GM23248 (cell line): ENCODE data around the gene EIF1AD.

Source experiments
- EZH2 ChIP-seq: fragments of 200-600 bp; sonication (generic); IDR thresholded peaks from 2 replicates; pipeline ENCODE4 v1.6.1; 2018; ENCODE audit warnings: antibody characterized with exemption, mild to moderate bottlenecking; ENCODE audit not compliant: insufficient read depth, poor library complexity, severe bottlenecking
- EZH2phosphoT487 ChIP-seq: fragments of 200-600 bp; sonication (generic); IDR thresholded peaks from 2 replicates; pipeline ENCODE4 v1.6.1; 2018; ENCODE audit warnings: antibody characterized with exemption, moderate library complexity, mild to moderate bottlenecking, low read depth; ENCODE audit not compliant: insufficient read depth

GRCh38 chr11:66047541-66048365, 45.8 kb upstream of the EIF1AD start:
- TF ChIP-seq EZH2phosphoT487 (no peak), EZH2 (no peak)
